ENCODE measurements around the gene NCBP1.

Gene NCBP1

GRCh38 chr9:97695995-97696802 lies 62.6 kb downstream of the NCBP1 start:
- TF ChIP-seq FOXP2 (optimal IDR thresholded peaks at IDR 0.05; ENCODE audit: borderline replicate concordance, extremely low read depth, extremely low read length, insufficient read depth) = no peak
- TF ChIP-seq SIN3A (IDR thresholded peaks at IDR 0.05; ENCODE audit: borderline replicate concordance, insufficient read depth, low read length) = no peak
- no peak for TF ChIP-seq REST (IDR thresholded peaks at IDR 0.05; ENCODE audit: insufficient read depth in 1 of 2, low read depth in 2 of 2, low read length in 2 of 2)
- TF ChIP-seq POLR2AphosphoS5 (IDR thresholded peaks at IDR 0.05; ENCODE audit: low read depth, low read length) = no peak
- no peak for TF ChIP-seq TAF1 (IDR thresholded peaks at IDR 0.05; ENCODE audit: borderline replicate concordance, insufficient read depth, low read length)

DNA sequence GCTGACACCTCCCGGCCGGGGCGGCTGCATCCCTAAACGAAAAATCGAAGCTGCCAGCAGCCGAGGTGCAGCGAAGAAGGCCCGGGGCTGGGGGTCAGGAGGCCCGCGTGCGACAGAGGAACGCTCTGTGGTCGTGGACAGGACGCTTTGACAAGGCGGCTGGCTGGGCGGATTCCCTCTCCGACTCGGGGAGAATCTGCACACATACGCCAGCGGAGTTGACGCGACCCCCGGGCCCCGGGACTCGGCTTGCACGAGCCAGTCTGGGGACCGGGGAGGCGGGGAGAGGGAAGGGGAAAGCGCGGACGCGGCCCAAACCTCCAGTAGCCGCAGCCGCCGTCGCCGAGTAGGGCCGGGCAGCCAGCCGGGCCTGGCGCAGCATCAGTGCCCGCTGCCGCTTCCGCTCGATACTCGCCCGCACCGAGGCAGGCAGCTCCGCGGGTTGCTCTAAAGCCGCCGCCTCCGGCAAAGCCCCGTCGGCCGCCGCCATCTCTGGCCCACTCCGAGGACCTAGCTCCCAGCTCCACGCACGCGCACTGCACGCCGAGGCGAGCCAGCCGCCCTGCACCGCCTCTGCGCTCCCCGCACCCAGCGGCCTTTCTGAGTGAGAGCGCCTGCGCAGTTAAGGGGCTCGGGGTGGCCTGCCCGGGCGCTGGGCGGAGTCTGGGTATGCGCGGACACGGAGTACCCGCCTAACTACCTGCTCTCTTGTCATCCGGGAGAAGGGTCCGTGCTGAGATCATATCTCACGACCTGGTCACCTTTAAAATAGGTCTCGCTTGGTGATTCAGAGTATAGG lies 63.4 kb downstream of the NCBP1 start, which contains the start of gene XPA:
TSS of gene XPA (minus strand) at position 538 of the 799 bp plus-strand sequence. CDS start at position 490, 48 bp downstream.
- TF ChIP-seq FOXP2 (optimal IDR thresholded peaks at IDR 0.05; ENCODE audit: borderline replicate concordance, extremely low read depth, extremely low read length, insufficient read depth) = peak; percentile 57
- TF ChIP-seq POLR2AphosphoS5 (IDR thresholded peaks at IDR 0.05; ENCODE audit: low read depth, low read length) = peak; percentile 81
- no peak for TF ChIP-seq TAF1 (IDR thresholded peaks at IDR 0.05; ENCODE audit: borderline replicate concordance, insufficient read depth, low read length)

DNA sequence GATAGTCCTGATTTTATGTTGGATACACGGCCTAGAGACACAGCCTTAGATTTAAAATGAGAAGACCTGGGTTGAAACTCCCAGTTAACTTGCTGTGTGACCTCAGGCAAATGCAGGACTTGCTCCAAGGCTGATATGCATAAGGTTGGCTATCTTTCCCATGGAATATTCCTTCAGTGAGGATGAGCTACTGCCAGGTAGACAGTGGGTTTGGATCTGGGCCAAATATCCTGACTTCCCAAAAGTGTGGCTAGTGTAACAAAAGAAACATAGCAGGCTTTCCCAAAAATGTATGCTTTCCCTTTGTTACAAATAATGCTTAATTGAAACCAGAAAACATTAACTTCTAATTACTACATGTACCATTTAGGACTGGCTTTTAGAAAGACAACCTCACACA lies 64.2 kb downstream of the NCBP1 start:
- TF ChIP-seq FOXP2 (optimal IDR thresholded peaks at IDR 0.05; ENCODE audit: borderline replicate concordance, extremely low read depth, extremely low read length, insufficient read depth) (no peak), POLR2AphosphoS5 (IDR thresholded peaks at IDR 0.05; ENCODE audit: low read depth, low read length) (no peak)

DNA sequence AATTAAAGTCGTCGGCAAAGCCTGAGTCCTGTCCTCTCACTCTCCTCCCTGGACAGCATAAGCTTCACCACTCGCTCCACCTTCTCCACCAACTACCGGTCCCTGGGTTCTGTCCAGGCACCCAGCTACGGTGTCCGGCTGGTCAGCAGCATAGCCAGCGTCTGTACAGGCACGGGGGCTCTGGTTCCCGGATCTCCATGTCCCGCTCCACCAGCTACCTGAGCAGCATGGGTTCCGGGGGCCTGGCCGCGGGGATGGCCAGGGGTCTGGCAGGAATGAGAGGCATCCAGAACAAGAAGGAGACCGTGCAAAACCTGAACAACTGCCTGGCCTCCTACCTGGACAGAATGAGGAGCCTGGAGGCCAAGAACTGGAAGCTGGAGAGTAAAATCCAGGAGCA lies 65.2 kb downstream of the NCBP1 start:
- TF ChIP-seq SIN3A (IDR thresholded peaks at IDR 0.05; ENCODE audit: borderline replicate concordance, insufficient read depth, low read length) (no peak), TAF1 (IDR thresholded peaks at IDR 0.05; ENCODE audit: borderline replicate concordance, insufficient read depth, low read length) (no peak), REST (IDR thresholded peaks at IDR 0.05; ENCODE audit: insufficient read depth in 1 of 2, low read depth in 2 of 2, low read length in 2 of 2) (no peak), POLR2AphosphoS5 (IDR thresholded peaks at IDR 0.05; ENCODE audit: low read depth, low read length) (no peak), FOXP2 (optimal IDR thresholded peaks at IDR 0.05; ENCODE audit: borderline replicate concordance, extremely low read depth, extremely low read length, insufficient read depth) (no peak)

DNA sequence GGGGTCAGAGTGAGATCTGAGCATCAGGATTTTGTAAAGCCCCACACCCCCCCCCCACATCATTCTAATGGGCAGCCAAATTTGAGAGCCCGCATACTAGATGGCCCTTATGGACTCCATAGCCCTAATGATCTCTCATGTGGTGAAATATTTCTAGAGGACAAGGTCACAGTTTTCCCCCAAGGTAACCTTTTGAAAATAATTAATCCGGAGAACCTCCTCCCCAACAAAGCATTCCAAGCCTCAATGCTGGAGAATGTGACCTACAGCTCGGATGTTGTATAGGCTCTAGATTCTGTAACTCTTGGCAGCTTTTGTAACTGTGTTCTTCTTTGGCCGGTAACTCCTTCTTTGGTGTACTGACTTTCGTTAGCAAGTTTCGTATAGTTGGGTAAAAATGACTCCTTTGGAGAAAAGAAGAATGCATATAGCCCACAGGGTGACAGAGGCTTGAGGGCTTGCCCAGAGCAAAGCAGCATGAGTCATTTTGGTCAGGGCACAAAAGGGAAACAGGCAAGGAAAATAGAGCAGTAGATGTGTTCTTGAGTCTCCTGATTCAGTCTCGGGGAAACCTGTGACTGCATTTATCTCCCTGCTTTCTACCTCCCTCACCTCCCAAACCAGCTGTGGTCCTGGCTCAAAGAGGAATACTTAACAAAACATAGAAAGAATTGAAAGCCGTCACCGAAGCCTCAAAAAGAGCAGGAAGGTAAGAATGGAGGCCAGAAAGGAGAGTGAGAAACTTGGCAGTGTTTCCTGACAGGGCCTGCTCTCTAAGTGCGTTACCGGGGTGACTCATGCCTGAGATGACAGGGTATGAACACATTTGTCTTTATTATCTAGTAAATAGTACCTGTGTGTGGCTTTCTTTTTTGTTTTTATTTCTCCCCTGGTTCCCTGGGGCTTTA lies 70.1 kb downstream of the NCBP1 start:
- TF ChIP-seq REST (IDR thresholded peaks at IDR 0.05; ENCODE audit: insufficient read depth in 1 of 2, low read depth in 2 of 2, low read length in 2 of 2) (no peak), TAF1 (IDR thresholded peaks at IDR 0.05; ENCODE audit: borderline replicate concordance, insufficient read depth, low read length) (no peak), POLR2AphosphoS5 (IDR thresholded peaks at IDR 0.05; ENCODE audit: low read depth, low read length) (no peak), SIN3A (IDR thresholded peaks at IDR 0.05; ENCODE audit: borderline replicate concordance, insufficient read depth, low read length) (no peak), FOXP2 (optimal IDR thresholded peaks at IDR 0.05; ENCODE audit: borderline replicate concordance, extremely low read depth, extremely low read length, insufficient read depth) (no peak)
